GM12878 (cell line): ENCODE data around the gene NAA35. TPM values are rescaled to one million over a fixed set of nuclear protein-coding genes. Genes with fewer than 3 reads are reported as not detected.

Experiments
- ATAC-seq: fragments of 200-7000 bp; cut with Tn5 transposase; 3 replicates; pipeline ENCODE4 v1.9.1; 2020; ENCODE audit warnings: mild to moderate bottlenecking, moderate library complexity
- BruUV-seq: library from RNA; stranded (reverse); fragments of 400-500 nt; replicated peaks from 2 replicates; lab custom pipeline; 2021; lab: Mats Ljungman, UMichigan
- CTCF ChIA-PET: fragments of 300-600 bp; sonication (Branson Sonifier 250); formaldehyde crosslinking; extraction: SDS; loops from one replicate; lab custom pipeline; 2021; ENCODE audit warnings: inconsistent platforms; lab: Yijun Ruan, JAX
- POLR2A ChIA-PET: fragments of 350-600 bp; formaldehyde crosslinking; extraction: SDS; loops from one replicate; lab custom pipeline; 2021; ENCODE audit warnings: inconsistent platforms; lab: Charles Lee
- RAD21 ChIA-PET: fragments of 300-600 bp; sonication (Branson Sonifier 250); formaldehyde crosslinking; loops from one replicate; lab custom pipeline; 2023; ENCODE audit warnings: antibody characterized with exemption; ENCODE audit not compliant: unreplicated experiment; lab: Charles Lee
- SMC1A ChIA-PET: fragments of 300-600 bp; sonication (Branson Sonifier 250); formaldehyde crosslinking; loops from one replicate; lab custom pipeline; 2023; ENCODE audit not compliant: unreplicated experiment, uncharacterized antibody; lab: Charles Lee
- DNase-seq: peaks from one replicate; pipeline ENCODE4 v3.0.0-alpha.2; 2011; ENCODE audit warnings: low read depth, low spot score
- FAIRE-seq: peaks from 3 replicates; lab custom pipeline; 2011; peaks lifted over from hg19 to GRCh38; lab: Jason Lieb, UNC
- H2AFZ ChIP-seq: 2 replicates; pipeline ENCODE4 v1.6.0; 2011; ENCODE audit warnings: low read depth, low read length, control low read depth; ENCODE audit not compliant: control insufficient read depth
- H3K27ac ChIP-seq: 2 replicates; pipeline ENCODE4 v1.5.1; 2011; ENCODE audit warnings: control low read depth; ENCODE audit not compliant: control insufficient read depth, insufficient read depth
- H3K27me3 ChIP-seq, 2 experiments: replicated peaks in 1 of 2; 2 replicates each; pipeline versions ENCODE4 v1.6.0 to v1.6.1; 2011; ENCODE audit warnings: low read length in 1 of 2; ENCODE audit not compliant: control insufficient read depth in 2 of 2, insufficient read depth in 2 of 2
- H3K36me3 ChIP-seq, 2 experiments: 2 replicates each; pipeline ENCODE4 v1.5.1; 2011; ENCODE audit warnings: low read length in 1 of 2; ENCODE audit not compliant: control insufficient read depth in 2 of 2, insufficient read depth in 2 of 2
- H3K4me1 ChIP-seq: 2 replicates; pipeline ENCODE4 v1.6.1; 2011; ENCODE audit warnings: mild to moderate bottlenecking, low read length, moderate library complexity, mixed read lengths; ENCODE audit not compliant: control insufficient read depth, insufficient read depth
- H3K4me2 ChIP-seq: 2 replicates; pipeline ENCODE4 v1.6.0; 2011; ENCODE audit warnings: control low read depth; ENCODE audit not compliant: control insufficient read depth, insufficient read depth
- H3K4me3 ChIP-seq: fragments of 200-600 bp; sonication (generic); 2 replicates; pipeline ENCODE4 v1.5.1; 2016
- H3K79me2 ChIP-seq: 2 replicates; pipeline ENCODE4 v1.6.0; 2011; ENCODE audit warnings: low read length; ENCODE audit not compliant: control insufficient read depth, insufficient read depth
- H3K9ac ChIP-seq: 2 replicates; pipeline ENCODE4 v1.8.0; 2011; ENCODE audit warnings: low read length, control low read depth, mixed read lengths; ENCODE audit not compliant: control insufficient read depth, insufficient read depth
- H3K9me3 ChIP-seq: replicated peaks from 3 replicates; pipeline ENCODE4 v1.5.1; 2011; ENCODE audit warnings: mild to moderate bottlenecking, low read length; ENCODE audit not compliant: control insufficient read depth, insufficient read depth
- H4K20me1 ChIP-seq: 2 replicates; pipeline ENCODE4 v1.6.0; 2011; ENCODE audit not compliant: control insufficient read depth, insufficient read depth
- ATF2 ChIP-seq: IDR thresholded peaks from 2 replicates; pipeline ENCODE4 v1.6.1; 2012; ENCODE audit warnings: low read length, inconsistent platforms
- SRF ChIP-seq, 2 experiments: IDR thresholded peaks; 2 replicates each; pipeline ENCODE4 v1.6.1; 2011; ENCODE audit warnings: low read depth in 2 of 2, low read length in 2 of 2, mild to moderate bottlenecking in 1 of 2, moderate library complexity in 1 of 2
- TBL1XR1 ChIP-seq: IDR thresholded peaks from 2 replicates; pipeline ENCODE4 v1.6.1; 2012; ENCODE audit warnings: low read depth, low read length, improper control_type of control experiment
- WGBS: methylation state at CpG from one replicate; pipeline ENCODE4 v1.1.6; 2016; ENCODE audit warnings: low lambda C conversion rate; ENCODE audit not compliant: insufficient replicate concordance, insufficient coverage; ENCODE audit errors: missing lambda C conversion rate; 5-methylcytosine and 5-hydroxymethylcytosine counted together
- in situ Hi-C: fragments of 300-500 bp; cut with MboI; formaldehyde crosslinking; loops from 9 replicates; pipeline ENCODE4 v1.14.3; 2018; ENCODE audit warnings: mixed read lengths
- intact Hi-C: fragments of 100-400 bp; cut with micrococcal nuclease; formaldehyde crosslinking; loops from one replicate; pipeline ENCODE4 v1.14.2; 2022; ENCODE audit not compliant: unreplicated experiment
- polyA plus RNA-seq, 11 experiments: library from polyadenylated mRNA; depleted of rRNA in 4 of 11; unstranded in 6 of 11; stranded (reverse) in 5 of 11; fragments of >200 nt; fragmentation: Nextera tagmentation in 4 of 11; fragmentation: Illumina TruSeq in 1 of 11; extraction: Ambion mirVana in 4 of 11; extraction: Trizol in 1 of 11; gene quantifications; 1 replicate in 1 of 11; 2 replicates in 10 of 11; pipeline versions ENCODE4 v1.2.1 to v1.2.3, GENCODE V29; 2011 to 2016; ENCODE audit warnings: inconsistent platforms in 2 of 11, missing spikeins in 2 of 11, low read depth in 1 of 11
- total RNA-seq, 4 experiments: library from RNA; depleted of rRNA in 3 of 4; stranded (reverse); fragments of >200 nt in 3 of 4; fragmentation: Illumina TruSeq in 1 of 4; extraction: Trizol in 1 of 4; gene quantifications; 2 replicates each; pipeline versions ENCODE4 v1.2.1 to v1.2.3, GENCODE V29; 2013 to 2021

The NAA35 gene
- total and polyA plus RNA-seq, 10 of the 15 experiments (the other 5 are each of a cell fraction or from before 2014, with no cell fraction given): 15.5 to 38.0 (median 26.9) TPM

GRCh38 chr9:86069206-86069869 lies 128.4 kb downstream of the NAA35 start:
- CTCF ChIA-PET: no interaction called here
- DNase-seq: no peak
- Histone ChIP-seq H3K27me3 (no peaks in the 10 kb centered on the region), H3K4me3 (no peak overlapping the region), H3K4me1 (no peaks in the 10 kb centered on the region), H3K4me2 (no peak overlapping the region), H3K36me3 (no peaks in the 10 kb centered on the region)
- FAIRE-seq: no peak
- SMC1A ChIA-PET: interaction anchor here (0.6 kb wide), 1 partner anchor 147 kb away, joined by 3 read pairs; no protein-coding TSS in a partner anchor
- RAD21 ChIA-PET: no interaction called here
- in situ Hi-C loops: no loop called here
- TF ChIP-seq TBL1XR1 (no peak), ATF2 (no peak), SRF (IDR thresholded peaks at IDR 0.05; ENCODE audit: low read depth in 2 of 2, low read length in 2 of 2) (no peak)
- TF ChIP-seq, all 136 proteins: peak for 0
- Histone ChIP-seq H3K27ac (no peak overlapping the region), H3K9ac (no peak overlapping the region), H4K20me1 (no peaks in the 10 kb centered on the region), H3K79me2 (no peaks in the 10 kb centered on the region), H3K9me3 (no peaks in the 10 kb centered on the region), H2AFZ (no peak overlapping the region)
- no TSS peak for BruUV-seq
- ATAC-seq: no peak
- WGBS: 44% methylated on average over 7 of the region's 7 CpGs
- POLR2A ChIA-PET: no interaction called here
- intact Hi-C loops: no loop called here

Other genes starting within 250 kb of the NAA35 start
- gene AGTPBP1, start 199.2 kb upstream of the NAA35 start, total RNA-seq (2014; rRNA removed): 21.9 and 28.6 TPM in 2 replicates
- gene AGTPBP1, start 199.2 kb upstream of the NAA35 start, total RNA-seq (2014; rRNA removed; fragmentation: Illumina TruSeq; extraction: Trizol): 35.2 and 35.9 TPM in 2 replicates
- 26.3 and 27.9 TPM in 2 replicates for gene AGTPBP1, start 199.2 kb upstream of the NAA35 start, total RNA-seq (2021)
- 25.5 and 43.6 TPM in 2 replicates for gene AGTPBP1, start 199.2 kb upstream of the NAA35 start, polyA plus RNA-seq (2011; rRNA removed)
- 23.1 and 28.3 TPM in 2 replicates for gene AGTPBP1, start 199.2 kb upstream of the NAA35 start, polyA plus RNA-seq (2014; fragmentation: Illumina TruSeq; extraction: Trizol)
- gene AGTPBP1, start 199.2 kb upstream of the NAA35 start, polyA plus RNA-seq (2014; fragmentation: Nextera tagmentation; extraction: Ambion mirVana): 1 to 10 TPM; 6.1 to 7.9 TPM
- 13.3 and 18.1 TPM in 2 replicates for gene AGTPBP1, start 199.2 kb upstream of the NAA35 start, polyA plus RNA-seq (2014; rRNA removed)
- gene AGTPBP1, start 199.2 kb upstream of the NAA35 start, polyA plus RNA-seq (2016; fragmentation: Nextera tagmentation; extraction: Ambion mirVana): 10 to 100 TPM; 17.9 to 18.0 TPM
- 17.3 and 19.6 TPM in 2 replicates for gene GOLM1, start 158.4 kb downstream of the NAA35 start, total RNA-seq (2014; rRNA removed)
- 18.7 and 18.9 TPM in 2 replicates for gene GOLM1, start 158.4 kb downstream of the NAA35 start, total RNA-seq (2014; rRNA removed; fragmentation: Illumina TruSeq; extraction: Trizol)
- gene GOLM1, start 158.4 kb downstream of the NAA35 start, total RNA-seq (2021): 18.7 and 19.0 TPM in 2 replicates
- gene GOLM1, start 158.4 kb downstream of the NAA35 start, polyA plus RNA-seq (2011; rRNA removed): 0.41 and 0.58 TPM in 2 replicates
- 24.0 and 25.8 TPM in 2 replicates for gene GOLM1, start 158.4 kb downstream of the NAA35 start, polyA plus RNA-seq (2014; fragmentation: Illumina TruSeq; extraction: Trizol)
- gene GOLM1, start 158.4 kb downstream of the NAA35 start, polyA plus RNA-seq (2014; fragmentation: Nextera tagmentation; extraction: Ambion mirVana): 1 to 10 TPM; 5.7 to 7.8 TPM
- 18.0 and 18.6 TPM in 2 replicates for gene GOLM1, start 158.4 kb downstream of the NAA35 start, polyA plus RNA-seq (2014; rRNA removed)
- gene GOLM1, start 158.4 kb downstream of the NAA35 start, polyA plus RNA-seq (2016; fragmentation: Nextera tagmentation; extraction: Ambion mirVana): 10 to 100 TPM; 24.5 to 25.9 TPM